GM19328 (cell line): ENCODE data around the gene ALOX15B.

ENCODE experiments used
- ATAC-seq: cut with Tn5 transposase; IDR thresholded peaks from one replicate; pipeline ENCODE4 v1.9.1; 2021; ENCODE audit warnings: mild to moderate bottlenecking, moderate library complexity; ENCODE audit not compliant: unreplicated experiment

The ALOX15B gene, protein sequence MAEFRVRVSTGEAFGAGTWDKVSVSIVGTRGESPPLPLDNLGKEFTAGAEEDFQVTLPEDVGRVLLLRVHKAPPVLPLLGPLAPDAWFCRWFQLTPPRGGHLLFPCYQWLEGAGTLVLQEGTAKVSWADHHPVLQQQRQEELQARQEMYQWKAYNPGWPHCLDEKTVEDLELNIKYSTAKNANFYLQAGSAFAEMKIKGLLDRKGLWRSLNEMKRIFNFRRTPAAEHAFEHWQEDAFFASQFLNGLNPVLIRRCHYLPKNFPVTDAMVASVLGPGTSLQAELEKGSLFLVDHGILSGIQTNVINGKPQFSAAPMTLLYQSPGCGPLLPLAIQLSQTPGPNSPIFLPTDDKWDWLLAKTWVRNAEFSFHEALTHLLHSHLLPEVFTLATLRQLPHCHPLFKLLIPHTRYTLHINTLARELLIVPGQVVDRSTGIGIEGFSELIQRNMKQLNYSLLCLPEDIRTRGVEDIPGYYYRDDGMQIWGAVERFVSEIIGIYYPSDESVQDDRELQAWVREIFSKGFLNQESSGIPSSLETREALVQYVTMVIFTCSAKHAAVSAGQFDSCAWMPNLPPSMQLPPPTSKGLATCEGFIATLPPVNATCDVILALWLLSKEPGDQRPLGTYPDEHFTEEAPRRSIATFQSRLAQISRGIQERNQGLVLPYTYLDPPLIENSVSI

DNA sequence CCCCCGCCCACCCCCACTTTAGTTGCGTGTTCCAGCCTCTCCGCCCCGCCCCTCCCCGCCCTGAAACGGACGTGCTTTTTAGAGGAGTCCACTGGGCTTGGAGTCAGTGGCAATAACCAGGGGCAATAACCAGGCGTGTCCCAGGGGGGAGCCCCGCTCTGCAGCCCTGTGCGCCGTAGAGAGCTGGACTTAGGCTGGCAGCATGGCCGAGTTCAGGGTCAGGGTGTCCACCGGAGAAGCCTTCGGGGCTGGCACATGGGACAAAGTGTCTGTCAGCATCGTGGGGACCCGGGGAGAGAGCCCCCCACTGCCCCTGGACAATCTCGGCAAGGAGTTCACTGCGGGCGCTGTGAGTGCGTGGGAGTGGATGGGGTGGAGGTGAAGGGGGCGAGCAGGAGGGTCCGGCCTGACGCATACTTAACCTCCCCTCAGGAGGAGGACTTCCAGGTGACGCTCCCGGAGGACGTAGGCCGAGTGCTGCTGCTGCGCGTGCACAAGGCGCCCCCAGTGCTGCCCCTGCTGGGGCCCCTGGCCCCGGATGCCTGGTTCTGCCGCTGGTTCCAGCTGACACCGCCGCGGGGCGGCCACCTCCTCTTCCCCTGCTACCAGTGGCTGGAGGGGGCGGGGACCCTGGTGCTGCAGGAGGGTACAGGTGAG lies at the start of gene ALOX15B:
Gene ALOX15B (plus strand): TSS at position 106 of the 657 bp plus-strand sequence. CDS start 97 bp downstream, at position 203.
- ATAC-seq, result no peak

DNA sequence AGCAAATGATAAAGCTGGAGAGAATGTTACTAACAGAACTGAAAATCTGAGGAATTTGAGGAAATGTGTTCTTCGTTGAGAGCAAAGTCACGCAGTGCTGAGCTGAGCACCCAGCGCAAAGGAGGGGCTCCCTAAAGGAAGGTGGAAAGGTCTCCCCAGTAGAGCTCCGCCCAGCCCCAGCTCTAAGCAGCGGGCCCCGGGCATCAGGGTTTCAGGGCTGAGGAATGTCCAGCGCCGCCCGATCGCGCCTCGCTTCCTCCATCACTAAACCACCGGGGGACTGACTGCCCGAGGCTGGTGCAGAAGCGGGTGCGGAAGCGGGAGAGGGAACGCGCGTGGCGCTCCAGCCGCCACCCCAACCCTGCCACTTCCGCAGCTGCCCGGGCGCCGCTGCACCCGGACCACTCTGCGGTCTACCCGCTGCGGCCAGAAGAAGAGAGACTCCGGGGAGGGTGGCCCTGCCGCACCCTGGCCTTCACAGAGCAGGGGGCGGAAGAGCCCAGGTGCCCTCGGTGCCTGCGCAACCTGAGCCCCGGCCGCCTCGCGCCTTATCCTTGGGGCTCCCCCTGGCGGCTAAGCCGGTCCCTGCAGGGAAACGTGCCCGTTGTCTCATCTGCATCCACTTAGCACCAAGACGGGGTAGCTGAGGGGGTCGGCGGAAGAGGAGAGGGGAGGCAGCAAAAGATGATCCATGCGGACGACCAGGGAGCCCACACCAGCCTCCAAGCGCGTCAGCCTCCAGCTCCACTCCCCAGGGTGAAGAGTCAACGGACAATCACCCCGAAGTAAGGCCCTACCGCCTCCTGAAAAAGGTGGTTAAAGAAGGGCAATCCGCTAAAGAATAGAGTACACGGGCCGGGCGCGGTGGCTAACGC lies 48.8 kb upstream of the ALOX15B start:
- ATAC-seq, result peak; percentile 64

DNA sequence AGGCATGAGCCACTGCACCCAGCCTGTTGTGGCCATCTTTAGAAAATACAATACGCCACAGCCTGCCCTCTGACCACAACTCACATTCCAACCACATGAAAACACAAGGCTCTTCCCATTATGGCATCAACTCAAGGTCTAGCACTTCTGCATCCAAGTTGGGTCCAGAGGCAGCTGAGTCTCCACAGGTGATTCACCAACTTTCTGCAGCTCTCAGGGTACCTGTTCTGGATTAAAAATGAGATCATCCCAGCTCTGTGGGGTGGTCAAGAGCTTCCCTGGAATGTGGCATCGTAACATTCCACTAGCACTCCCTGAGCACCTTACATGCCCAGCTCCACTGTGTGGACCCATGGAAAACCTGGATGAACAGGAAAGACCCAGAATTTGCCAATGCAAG lies 46.3 kb upstream of the ALOX15B start:
- ATAC-seq, result no peak

DNA sequence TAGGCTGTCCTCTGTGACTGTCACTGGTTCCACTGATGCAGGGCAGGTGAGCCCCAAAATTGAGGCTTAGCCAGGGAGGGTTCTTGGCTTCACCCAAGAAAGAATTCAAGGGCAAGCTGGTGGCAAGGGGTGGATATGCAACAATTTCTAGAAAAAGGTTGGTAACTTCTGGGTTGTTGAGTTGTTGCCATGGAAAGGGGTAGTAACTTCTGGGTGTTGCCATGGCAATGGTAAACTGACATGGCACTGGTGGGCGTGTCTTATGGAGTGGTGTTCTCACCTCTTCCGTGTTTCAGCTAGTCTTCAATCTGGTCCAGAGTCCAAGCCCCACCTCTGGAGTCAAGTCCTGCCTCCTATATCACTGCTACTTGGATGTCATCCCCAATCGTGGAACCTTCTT lies 45.9 kb upstream of the ALOX15B start:
- no peak for ATAC-seq

DNA sequence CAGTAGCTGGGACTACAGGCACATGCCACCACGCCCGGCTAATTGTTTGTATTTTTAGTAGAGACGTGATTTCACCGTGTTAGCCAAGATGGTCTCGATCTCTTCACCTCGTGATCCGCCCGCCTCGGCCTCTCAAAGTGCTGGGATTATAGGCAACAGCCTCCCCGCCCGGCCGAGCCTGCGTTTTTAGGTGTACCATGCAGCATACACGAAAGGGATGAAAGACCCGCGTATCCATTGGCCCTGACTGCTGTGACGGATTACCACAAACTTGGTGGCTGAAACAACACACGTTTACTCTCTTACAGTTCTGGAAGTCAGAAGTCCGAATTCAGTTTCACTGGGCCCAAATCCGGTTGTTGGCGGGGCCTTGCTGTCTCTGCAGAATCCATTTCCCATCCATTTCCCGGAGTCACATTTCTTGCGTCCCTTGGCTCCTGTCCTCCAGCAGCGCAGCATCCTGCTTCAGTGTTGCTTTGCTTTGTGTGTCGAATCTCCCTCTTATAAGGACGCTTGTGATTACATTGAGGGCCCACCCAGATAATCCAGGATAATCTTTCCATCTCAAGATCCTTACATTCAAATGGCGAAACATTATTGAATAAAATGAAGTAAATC lies 44.8 kb upstream of the ALOX15B start:
- no peak for ATAC-seq

DNA sequence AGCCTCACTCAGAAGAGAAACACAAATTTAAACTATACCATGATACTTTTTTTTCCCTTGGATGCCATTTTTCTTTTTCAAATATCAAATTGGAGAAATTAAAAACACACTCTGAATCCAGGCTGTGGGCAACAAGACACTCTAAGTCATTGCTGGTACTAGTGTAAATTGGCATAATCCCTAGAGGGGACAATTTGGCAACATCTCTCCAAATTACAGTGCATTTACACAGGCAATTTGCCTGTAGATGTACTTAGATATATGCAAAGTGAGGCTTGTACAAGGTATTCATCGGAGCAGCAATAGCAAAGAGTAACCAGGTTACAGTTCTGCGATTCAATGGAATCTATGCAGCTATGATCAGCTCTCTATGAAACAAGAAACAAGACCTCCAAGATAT lies 43.1 kb upstream of the ALOX15B start:
- no peak for ATAC-seq

DNA sequence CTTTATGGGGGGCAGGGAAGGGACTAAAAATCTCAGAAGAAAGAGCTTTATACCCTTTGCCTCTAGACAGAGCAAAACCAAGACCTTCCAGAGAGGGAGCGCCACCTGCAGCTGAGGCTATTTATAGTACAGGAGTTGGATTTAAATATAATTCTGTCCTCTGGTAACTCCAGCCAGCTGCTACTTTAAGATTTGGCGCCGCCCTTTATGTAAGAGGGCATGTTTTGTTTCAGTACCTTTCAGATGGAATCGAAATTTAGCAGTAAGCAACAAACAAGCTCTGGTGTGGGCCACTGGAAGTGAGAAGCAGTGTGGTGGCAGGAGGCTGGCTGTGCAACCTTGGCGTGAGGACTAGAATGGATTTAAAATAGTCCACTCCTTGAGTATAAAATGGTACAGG lies 41.7 kb upstream of the ALOX15B start:
- no peak for ATAC-seq

GRCh38 chr17:8001976-8002720 lies 36.7 kb upstream of the ALOX15B start, which contains the start of gene GUCY2D:
TSS of gene GUCY2D (plus strand) at chr17:8002615. CDS start at chr17:8003048, 433 bp downstream.
- no peak for ATAC-seq

GRCh38 chr17:8002721-8003593 lies 35.9 kb upstream of the ALOX15B start:
- no peak for ATAC-seq

DNA sequence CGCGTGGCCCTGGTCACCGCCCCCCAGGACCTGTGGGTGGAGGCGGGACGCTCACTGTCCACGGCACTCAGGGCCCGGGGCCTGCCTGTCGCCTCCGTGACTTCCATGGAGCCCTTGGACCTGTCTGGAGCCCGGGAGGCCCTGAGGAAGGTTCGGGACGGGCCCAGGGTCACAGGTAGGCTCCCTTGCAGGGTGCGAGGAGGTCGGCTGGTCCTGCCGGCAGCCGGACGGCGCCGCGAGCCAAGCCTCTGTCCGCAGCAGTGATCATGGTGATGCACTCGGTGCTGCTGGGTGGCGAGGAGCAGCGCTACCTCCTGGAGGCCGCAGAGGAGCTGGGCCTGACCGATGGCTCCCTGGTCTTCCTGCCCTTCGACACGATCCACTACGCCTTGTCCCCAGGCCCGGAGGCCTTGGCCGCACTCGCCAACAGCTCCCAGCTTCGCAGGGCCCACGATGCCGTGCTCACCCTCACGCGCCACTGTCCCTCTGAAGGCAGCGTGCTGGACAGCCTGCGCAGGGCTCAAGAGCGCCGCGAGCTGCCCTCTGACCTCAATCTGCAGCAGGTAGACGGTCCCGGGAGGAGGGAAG lies 35.2 kb upstream of the ALOX15B start:
- ATAC-seq, result no peak

DNA sequence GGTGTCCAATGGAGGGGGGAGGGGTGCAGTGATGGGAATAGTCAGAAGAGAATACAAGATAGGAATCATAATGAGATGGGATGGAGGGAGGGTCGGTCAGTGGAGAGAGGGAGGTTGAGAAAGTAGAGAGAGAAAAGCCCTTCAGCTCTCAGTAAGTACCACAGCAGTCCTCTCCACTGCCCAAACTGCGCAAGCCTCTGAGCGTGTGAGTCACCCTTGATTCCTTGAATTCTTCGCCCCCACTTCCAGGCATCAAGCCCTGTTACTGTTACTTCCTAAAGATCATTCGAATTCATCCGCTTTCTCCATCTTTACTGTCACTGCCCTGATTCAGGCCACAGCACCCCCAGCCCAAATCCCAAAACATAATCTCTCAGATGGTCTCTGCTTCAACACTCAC lies 34.0 kb upstream of the ALOX15B start:
- no peak for ATAC-seq

DNA sequence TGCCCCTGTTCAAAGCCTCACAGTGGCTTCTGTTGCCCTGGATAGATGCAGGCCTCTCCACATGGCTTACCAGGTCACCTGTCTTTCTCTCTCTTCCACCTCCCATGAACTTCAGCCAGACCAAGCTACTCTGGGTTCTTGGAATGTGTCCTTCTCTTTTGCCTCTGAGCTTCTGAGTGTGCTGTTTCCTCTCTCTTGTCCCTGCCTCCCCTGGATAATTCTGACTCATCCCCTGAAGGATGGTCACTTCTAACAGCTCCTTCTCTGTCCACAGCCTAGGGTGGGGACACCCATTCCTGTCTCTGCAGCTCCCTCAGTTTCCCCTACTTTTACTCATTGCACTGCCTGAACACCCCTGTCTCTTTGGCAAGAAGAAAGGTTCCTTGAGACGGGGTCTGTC lies 33.5 kb upstream of the ALOX15B start:
- no peak for ATAC-seq

DNA sequence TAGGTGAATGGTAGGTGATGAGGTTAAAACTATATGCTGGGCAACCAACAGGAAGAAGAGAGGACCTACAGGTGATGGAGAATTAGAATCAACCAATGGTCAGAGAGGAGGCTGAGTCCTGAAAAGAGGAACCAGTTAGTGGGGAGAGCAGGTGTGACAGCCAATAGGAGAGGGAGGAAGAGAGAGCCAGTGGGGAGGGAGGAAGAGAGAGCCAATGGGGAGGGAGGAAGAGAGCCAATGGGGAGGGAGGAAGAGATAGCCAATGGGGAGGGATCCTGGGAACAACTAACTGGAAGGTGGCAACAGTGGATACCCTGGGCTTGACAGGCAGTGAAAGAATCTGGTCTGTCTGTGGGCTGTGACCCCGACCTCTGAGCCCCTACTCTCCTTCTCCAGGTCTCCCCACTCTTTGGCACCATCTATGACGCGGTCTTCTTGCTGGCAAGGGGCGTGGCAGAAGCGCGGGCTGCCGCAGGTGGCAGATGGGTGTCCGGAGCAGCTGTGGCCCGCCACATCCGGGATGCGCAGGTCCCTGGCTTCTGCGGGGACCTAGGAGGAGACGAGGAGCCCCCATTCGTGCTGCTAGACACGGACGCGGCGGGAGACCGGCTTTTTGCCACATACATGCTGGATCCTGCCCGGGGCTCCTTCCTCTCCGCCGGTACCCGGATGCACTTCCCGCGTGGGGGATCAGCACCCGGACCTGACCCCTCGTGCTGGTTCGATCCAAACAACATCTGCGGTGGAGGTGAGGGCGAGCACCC lies 32.7 kb upstream of the ALOX15B start:
- ATAC-seq, result no peak

- no peak for ATAC-seq
These were observed 31.8 kb upstream of the ALOX15B start for GRCh38 chr17:8006836-8007680.

- ATAC-seq, result no peak
These were observed 31.0 kb upstream of the ALOX15B start for GRCh38 chr17:8007836-8008235.

DNA sequence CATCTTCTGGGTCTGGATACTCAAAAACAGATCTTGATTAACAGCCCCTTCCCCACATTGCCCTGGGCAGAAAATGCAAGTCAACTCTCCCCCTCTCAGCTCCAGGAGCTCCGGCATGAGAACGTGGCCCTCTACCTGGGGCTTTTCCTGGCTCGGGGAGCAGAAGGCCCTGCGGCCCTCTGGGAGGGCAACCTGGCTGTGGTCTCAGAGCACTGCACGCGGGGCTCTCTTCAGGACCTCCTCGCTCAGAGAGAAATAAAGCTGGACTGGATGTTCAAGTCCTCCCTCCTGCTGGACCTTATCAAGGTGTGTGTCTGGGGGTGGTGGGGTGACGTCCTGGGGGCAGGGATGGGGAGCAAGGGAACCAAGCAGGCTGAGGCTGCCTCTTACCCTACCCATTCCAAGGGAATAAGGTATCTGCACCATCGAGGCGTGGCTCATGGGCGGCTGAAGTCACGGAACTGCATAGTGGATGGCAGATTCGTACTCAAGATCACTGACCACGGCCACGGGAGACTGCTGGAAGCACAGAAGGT lies 26.7 kb upstream of the ALOX15B start:
- ATAC-seq, result no peak
